ENCODE data around the gene RRBP1. TPM values are rescaled to one million over a fixed set of nuclear protein-coding genes. Genes with fewer than 3 reads are reported as not detected.

RRBP1 gene
- total and polyA plus RNA-seq, 3 donors from 2014 or later, result 93.8 to 146 (median 144) TPM

- Histone ChIP-seq H3K27ac (no peak overlapping the region), H3K36me3 (ENCODE audit: low read depth, missing control alignments) (no peaks in the 10 kb centered on the region), H3K4me3 (no peak overlapping the region), H3K9me3 (no peaks in the 10 kb centered on the region), H3K4me1 (peaks cover 21% of the 10 kb centered on the region), H3K27me3 (no peaks in the 10 kb centered on the region)
- intact Hi-C loops (cut with DNase I; ENCODE audit: low total_unique reads), result no loop called here
- no peak for TF ChIP-seq POLR2A (IDR thresholded peaks at IDR 0.05)
- TF ChIP-seq CTCF (IDR thresholded peaks at IDR 0.05), result no peak
- no peak for DNase-seq
- WGBS, 2 donors, result 81 to 86% methylated on average over 17 to 18 of the region's 18 CpGs
These were observed 40.5 kb downstream of the RRBP1 start for GRCh38 chr20:17641520-17641964.

GRCh38 chr20:17640875-17641378 is 41.1 kb downstream of the RRBP1 start:
- TF ChIP-seq CTCF (IDR thresholded peaks at IDR 0.05) (no peak), POLR2A (IDR thresholded peaks at IDR 0.05) (no peak)
- intact Hi-C loops (cut with DNase I; ENCODE audit: low total_unique reads), result no loop called here
- Histone ChIP-seq H3K27me3 (no peaks in the 10 kb centered on the region), H3K36me3 (ENCODE audit: low read depth, missing control alignments) (no peaks in the 10 kb centered on the region), H3K4me3 (no peak overlapping the region), H3K4me1 (peaks cover 21% of the 10 kb centered on the region), H3K9me3 (no peaks in the 10 kb centered on the region), H3K27ac (no peak overlapping the region)
- DNase-seq, result no peak
- WGBS, 2 donors, result 83 to 96% methylated on average over 14 of the region's 14 CpGs

GRCh38 chr20:17640146-17640874 is 41.7 kb downstream of the RRBP1 start:
- H3K4me1 ChIP-seq, result peaks cover 25% of the 10 kb centered on the region

GRCh38 chr20:17638835-17639407 is 43.1 kb downstream of the RRBP1 start:
- WGBS, 2 donors, result 88% methylated on average over 2 to 6 of the region's 6 CpGs
- H3K4me3 ChIP-seq, result no peak overlapping the region
- no peaks in the 10 kb centered on the region for H3K36me3 ChIP-seq (ENCODE audit: low read depth, missing control alignments)
- intact Hi-C loops (cut with DNase I; ENCODE audit: low total_unique reads), result no loop called here
- no peak overlapping the region for H3K27ac ChIP-seq
- H3K9me3 ChIP-seq, result no peaks in the 10 kb centered on the region
- TF ChIP-seq POLR2A (IDR thresholded peaks at IDR 0.05), result no peak
- no peak for TF ChIP-seq CTCF (IDR thresholded peaks at IDR 0.05)
- no peaks in the 10 kb centered on the region for H3K27me3 ChIP-seq
- DNase-seq, result no peak
- H3K4me1 ChIP-seq, result peaks cover 39% of the 10 kb centered on the region

More at GRCh38 chr20:17640146-17640874, 41.7 kb downstream of the RRBP1 start:
- Histone ChIP-seq H3K27ac (no peak overlapping the region), H3K4me3 (no peak overlapping the region), H3K9me3 (no peaks in the 10 kb centered on the region), H3K36me3 (ENCODE audit: low read depth, missing control alignments) (no peaks in the 10 kb centered on the region), H3K27me3 (no peaks in the 10 kb centered on the region)
- TF ChIP-seq CTCF (IDR thresholded peaks at IDR 0.05) (no peak), POLR2A (IDR thresholded peaks at IDR 0.05) (no peak)
- 86 to 98% methylated on average over 10 to 12 of the region's 12 CpGs for WGBS, 2 donors
- DNase-seq, result no peak
- intact Hi-C loops (cut with DNase I; ENCODE audit: low total_unique reads), result no loop called here
